ENCODE measurements around the gene MYO1D.
A peak's percentile ranks its signal among the peaks of the same experiment; 100 is the strongest.

Gene MYO1D

DNA sequence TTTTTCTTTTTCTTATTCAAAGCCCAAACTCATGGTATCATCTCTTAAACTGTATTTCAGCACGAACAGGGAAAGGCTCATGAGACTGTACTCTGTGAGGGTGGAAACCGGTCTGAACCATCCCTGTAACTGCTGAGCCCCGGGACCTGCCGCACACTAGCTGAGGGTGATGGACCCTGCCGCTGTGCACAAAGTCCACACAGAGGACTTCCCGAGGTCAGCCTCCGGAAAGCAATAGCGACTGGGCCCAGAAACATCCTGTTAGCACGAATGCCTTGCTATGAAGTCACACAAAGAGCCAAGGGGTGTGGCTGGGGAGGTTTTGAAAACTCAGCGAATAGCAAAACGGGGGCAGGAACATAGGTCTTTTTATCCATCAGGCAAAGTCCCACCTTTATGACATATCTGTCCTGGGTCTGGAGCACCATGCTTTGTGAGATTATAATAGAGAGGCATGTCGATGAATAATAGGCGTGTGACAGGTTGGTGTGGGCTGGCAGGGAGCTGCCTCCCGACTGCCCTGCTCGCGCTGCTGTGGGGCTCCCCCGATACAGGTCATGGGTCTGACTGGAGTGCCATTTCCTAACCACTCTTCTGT lies 356.7 kb downstream of the MYO1D start:
- DNase-seq, result peak; percentile 50

DNA sequence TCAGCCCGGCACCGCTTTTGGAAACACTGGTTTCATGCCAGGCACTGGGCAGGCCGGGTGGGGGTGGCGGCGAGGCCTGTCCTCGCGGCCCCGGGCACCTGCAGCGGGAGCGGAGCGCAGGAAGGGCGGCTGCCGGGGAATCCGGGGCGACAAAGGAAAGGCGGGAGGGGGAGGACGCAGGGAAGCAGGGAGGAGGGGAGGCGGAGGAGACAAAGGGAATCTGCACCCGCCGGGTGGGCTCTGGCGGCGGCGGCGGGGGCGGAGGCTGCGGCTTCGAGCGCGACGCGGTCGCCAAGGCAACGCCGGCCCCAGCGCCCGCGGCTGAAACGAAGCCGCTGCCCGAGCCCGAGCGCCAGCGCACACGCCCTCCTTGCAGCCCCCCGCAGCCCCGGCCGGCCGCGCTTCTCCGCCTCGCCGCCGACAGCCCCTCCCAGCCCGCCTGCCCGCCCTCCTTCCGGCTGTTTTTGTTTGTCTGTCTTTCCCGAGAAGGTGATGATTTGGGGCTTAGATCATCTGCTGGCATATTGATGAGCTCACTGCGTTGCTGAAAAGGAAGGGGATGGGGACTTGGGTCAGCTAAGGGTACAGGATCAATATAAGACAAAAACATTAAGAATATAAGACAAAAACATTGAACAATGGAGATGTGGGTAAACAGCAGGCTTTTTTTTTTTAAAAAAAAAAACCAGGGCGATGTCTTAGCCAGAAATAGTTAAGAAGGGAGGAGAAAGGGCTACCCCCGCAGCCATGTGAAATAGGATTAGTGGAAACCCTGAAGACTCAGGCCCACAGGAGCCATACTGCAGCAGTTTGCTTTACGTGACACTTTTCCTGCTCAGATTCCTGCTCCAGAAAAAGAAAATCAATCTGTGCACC lies 357.5 kb downstream of the MYO1D start:
- peak; percentile 64 for DNase-seq

DNA sequence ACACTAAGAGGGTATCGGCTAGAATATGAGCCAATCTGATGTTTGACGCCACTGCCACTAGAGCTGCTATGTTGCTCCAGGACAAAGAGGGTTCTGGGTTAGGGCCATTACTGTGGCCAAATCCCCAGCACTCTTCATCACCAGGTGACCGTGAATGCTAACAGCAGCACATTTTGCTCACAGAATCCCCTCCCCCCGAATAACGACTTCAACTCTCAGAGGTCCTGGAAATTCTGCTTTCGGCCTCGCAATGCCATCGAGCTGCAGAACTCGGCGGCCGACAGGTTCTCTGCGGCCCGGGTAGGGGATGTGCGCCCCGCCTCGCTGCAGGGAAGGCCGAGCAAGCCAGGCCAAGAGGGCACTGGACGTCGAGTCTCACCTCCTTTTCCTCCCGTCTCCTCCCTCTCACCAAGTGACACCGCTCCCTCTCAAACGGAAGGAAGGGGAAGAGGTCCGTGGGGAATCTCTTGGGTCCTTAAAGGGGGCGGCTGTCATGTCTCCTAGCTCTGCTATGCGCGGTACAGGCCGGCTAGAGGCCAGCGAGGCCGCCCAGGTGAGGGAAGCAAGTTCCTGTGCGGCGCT lies 358.2 kb downstream of the MYO1D start:
- DNase-seq, result no peak

DNA sequence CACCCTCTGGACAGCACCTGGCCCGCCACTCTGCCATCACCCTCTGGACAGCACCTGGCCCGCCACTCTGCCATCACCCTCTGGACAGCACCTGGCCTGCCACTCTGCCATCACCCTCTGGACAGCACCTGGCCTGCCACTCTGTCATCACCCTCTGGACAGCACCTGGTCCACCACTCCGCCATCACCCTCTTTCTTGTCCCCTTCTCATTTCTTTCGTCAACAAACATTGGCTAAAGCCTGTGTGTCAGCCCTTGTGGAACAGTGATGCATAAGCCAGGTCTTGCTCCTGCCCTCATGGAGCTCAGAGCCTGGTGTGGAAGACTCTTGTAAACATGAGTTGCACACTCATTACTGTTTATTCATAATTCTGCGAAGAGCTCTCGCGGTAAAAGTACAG lies 358.9 kb downstream of the MYO1D start:
- no peak for DNase-seq

DNA sequence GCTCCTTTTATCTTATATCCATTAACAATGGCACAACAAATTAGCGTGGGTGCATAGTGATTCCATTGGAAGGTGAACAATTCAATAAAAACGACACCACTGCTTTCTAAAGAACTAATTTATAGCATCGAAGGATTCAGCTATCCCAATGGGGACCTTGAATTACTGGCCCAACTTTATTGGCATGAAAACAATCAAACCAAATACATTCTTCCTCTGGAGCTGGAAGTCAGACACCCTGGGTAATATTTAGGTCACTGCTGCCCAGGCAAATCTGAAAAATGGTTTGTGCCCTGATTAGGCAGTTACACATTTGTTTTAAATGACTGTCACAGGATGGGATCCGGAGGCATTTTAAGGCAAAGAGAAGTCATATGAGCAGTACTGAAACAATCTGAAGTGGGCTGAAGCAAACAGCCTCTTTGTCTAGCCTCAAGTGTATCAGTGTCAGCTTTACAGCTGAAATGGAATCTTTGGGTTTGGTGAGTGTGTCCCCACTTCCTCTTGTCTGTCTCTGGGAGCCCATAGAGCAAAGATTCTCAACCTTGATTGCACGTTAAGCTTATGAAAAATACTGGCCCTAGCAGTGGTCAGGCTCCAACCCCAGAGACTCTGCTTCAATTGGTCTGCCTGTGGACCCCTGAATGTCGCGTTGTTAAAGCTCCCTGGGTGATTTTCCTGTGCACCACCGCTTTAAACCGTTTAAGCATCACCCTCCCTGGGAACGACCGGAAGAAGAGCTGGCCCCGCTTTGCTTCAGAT lies 359.8 kb downstream of the MYO1D start:
- no peak for DNase-seq

DNA sequence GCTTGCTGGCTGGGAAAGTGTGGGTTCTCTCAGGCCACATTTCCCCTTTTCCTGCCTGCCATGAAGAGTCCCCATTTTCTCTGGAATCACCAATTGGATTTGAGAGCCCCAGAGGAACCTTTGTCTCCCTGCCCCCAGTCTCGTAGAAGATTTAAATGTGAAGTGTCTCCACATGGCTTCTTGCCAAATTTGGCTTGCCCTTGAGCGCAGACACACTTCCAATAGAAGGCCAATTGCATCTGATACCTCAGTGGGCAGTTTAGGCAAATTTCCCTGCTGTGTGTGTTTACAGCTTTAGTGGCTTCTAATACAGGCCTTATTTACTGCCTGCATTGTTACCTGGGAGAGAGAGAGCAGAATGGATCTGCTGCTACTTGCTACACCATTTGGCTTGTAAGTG lies 360.5 kb downstream of the MYO1D start:
- DNase-seq, result no peak

DNA sequence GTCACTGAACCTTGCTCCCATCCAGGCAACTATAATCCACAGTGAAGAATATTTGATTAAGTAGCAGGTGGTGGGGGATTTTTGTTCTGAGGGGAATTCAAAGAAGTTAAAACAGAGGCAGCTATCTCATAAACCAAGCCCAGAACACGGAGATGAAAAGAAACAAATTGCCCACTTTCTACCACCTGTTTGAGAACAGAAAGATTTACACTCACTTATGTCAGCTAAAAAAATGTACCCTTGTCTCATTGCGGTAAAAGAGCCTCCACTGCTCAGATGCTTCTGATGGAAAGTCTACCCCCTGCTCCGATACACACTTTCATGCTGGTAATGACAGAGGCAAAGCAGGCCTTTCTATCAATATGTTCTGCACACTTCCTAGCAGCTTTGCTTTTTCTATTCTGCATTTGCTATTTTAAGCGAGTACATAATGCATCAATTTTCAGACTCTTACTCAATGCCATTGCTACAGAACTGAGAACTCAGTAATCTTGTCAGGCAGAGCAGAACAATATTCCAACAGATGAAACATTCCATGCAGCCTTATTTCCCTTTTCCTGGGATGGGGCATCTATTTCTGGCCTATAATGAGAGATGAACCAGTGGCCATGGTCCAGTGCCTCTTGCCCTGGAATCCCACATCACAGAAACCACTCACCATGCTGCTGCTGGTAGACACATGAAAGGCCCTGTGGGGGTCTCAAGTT lies 361.1 kb downstream of the MYO1D start:
- no peak for DNase-seq

DNA sequence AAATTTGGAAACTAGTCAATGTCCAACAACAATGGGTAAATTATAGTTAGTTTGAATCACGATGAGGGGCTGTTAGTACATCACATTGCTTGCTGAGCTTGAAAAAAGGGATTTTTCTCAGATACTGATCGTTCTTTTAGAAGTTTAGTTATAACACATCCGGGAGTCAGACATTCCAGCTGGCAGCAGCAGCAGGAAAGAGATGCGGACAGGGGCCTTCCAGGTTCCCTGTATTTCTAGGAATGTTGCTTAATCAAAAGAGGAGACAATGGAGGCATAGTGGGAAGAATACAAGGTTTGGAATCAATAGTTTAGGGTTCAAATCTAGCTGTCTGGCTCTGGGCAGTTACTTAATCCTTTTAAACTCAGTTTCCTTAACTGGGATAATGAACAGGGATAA lies 362.3 kb downstream of the MYO1D start:
- DNase-seq, result no peak

DNA sequence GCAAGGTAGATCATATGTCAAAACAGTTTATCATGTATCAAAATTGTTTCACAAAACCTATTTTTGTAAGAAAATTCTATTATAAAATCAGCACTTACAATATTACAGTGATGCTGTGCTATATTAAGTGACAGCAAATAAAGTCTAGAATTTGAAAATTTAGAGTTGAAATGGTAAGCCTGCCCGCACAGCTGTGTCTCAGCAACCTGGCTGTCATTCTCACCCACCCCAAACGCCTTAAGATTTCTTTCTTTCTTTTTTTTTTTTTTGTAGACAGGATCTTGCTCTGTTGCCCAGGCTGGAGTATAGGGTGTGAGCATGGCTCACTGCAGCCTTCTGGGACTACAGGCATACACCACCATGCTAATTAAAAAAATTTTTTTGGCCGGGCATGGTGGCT lies 363.3 kb downstream of the MYO1D start:
- no peak for DNase-seq

DNA sequence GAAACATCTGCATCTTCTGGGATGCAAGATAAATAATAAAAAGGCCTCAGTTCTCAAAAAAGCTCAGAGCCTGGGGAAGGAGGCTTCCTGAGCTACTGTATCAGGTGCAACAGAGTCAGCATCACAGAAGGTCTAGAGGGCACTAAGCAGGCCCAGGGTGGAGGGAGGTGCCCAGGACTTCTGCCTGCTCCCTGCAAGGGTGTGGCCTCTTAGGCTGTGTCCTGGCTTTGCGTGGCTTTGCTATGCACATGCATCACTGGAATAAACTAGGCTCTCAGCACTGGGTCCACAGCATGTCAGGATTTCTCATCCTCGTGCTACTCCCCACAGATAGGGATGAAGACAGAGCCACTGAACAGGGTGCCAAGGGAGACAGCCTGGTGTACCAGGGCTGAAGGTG lies 364.6 kb downstream of the MYO1D start:
- DNase-seq, result no peak

DNA sequence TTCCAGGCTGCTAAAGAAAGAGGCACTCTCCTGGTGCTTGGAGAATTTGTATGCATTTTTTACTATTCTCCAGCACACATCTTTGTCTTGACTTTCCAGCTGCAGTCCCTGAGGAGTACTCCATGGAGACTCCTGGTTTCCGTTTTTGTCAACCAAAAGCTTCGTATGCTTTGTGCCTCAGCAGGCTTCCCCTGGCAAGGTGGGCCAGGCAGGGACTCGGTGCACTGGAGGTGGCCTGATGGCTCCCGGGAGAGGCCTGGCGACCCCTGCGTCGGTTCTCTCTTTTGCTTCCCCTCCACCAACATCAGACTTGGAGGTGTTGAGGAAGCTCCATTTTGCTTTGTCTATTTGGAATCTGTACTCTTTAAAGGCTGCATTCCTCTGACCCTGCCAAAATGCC lies 366.5 kb downstream of the MYO1D start:
- DNase-seq, result no peak

DNA sequence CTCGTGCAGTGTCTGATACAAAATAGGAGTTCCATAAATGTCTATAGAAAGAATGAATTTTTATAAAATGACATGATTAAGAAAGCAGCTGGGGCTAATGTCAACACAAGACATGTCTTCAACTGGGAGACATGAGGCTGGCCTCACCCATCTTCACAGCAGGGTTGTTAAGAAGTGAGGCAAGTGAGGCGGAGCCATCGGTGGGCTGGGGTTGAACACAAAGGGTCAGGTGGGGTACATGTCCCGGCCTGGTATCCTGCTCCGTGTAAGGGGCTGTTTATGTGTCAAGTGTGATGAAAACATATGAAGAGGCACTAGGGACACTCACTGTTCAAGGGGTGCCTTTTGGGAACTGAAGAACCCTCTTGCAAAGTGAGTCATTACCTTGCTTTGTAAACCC lies 368.0 kb downstream of the MYO1D start:
- DNase-seq, result no peak

DNA sequence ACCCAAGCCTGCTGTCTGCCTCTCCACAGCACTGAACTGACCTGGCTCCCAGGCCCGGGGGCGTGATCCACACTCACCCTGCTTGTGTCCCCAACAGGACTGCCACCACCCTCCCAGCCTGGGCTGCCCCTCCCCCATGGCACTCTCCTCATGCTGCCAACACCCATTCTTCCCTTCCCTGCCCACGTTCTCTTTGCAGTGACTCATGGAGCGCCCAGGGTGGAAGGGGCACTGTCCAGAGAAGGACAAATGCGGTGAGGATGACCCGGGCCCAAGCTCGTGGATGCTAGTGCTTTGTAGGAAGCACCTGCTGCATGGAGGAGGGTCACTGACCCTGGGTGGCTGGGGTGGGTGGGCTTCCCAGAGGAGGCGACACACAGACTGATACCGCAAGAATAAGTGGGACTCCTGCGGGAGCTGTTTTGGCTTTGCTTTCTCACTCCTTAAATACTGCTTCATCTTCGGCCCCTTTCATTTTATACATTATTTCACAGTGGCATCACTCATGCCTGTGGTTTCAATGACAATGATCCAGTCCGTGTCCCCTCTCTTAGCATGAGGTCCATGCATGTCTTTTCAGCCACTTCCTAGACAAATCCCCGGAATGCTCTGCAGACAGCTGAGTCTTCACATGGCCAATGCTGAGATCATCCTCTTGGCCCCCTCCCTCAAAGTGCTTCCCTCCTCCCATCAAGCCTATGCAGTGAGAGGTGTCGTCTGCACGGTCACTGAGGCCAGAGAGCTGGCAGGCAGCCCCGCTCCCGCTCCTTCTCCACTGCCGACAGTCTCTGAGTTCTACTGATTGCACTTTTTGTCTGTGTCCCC lies 372.5 kb downstream of the MYO1D start:
- DNase-seq, result no peak

DNA sequence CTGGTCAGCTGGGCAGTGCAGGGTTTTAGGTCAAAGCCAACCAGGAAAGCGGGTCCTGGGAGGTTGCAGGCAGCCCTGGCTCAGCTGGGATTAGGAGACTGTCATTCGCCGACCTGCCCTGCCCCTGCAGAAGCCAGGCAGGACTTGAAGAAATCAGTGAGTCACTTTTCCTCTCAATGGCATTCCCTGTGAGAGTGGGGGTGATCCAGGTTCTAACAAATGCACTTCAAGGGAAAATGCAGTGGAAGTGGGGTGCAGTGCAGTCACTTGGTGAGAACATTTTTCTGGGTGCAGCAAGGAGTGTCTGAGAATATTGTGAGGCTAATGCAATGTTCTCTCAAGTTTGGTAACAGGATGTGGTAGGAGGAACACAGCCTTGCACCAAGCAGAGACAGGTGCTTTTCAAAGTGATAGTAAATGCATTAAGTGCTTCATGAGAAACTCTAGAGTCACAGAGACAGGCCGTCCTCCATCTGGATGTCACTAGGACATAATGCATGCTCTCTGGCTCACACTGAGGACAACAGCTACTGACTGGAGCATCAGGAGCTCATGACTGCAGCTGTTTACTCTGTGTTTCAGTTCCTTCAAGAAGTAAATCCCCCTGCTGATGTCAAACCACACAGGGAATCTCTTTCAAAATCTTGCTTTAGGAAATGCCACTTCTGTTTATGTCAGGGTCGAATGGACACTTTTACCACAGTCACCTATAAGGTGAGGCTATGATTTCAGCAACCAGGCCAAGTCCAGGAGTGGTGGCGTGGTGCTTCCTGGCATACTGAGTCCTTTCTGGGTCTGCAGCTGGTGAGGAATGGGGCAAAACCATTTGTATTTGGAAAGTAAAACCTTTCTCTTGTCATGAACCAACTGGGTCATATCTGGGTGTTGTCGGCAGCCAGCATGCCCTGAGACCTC lies 373.4 kb downstream of the MYO1D start:
- DNase-seq, result no peak

DNA sequence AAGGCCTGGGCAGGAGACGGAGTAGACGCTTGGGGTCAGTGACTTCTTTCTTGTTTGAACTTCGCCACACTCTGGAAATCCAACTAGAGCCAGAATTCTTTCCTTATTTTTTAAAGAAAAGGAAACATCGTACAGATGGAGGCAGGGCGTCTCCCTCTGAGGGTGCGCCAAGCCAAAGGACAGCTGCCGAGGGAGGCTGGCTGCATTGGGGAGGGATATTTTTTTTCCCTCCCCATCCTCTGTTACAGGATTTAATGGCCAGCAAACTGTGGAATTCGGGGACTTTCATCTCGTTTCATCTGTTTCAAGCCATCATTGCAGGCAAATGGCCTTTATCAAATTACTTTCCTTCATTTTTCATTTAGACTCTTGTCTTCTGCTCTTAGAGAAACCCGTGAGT lies 374.2 kb downstream of the MYO1D start:
- DNase-seq, result no peak

DNA sequence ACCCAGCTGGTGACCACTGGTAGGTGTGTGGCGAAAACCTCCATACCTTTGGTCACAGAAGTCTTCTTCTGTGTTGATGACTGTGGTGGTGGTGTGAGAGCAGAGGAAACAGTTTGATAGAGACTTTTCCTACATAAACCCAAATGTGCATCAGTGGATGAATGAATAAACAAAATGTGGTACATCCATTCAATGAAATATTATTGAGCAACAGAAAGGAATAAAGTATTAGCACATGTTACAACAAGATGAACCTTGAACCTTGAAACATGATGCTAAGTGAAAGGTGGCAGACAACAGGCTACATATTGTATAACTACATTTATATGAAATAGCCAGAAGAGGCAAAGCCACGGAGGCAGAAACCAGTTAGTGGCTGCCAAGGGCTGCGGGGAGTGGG lies 374.9 kb downstream of the MYO1D start:
- no peak for DNase-seq

DNA sequence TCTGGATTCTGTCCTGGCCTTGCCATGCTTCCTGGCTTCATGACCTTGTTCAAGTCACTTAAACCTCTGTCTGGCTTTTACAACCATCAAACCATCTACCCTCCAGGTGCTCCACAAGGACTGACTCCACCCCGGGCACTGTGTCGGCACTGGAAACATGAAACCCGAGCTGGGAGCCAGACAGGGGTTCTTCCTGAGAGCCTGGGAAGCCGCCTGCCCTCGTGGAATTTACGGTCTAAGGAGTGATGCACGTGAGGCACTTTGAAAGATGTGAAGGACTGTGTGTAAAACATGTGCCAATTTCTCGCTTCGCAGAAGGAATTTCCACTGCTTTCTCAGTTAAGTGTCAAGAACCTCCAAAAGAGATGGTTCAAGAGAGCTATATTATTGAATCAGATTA lies 378.5 kb downstream of the MYO1D start:
- DNase-seq, result no peak

DNA sequence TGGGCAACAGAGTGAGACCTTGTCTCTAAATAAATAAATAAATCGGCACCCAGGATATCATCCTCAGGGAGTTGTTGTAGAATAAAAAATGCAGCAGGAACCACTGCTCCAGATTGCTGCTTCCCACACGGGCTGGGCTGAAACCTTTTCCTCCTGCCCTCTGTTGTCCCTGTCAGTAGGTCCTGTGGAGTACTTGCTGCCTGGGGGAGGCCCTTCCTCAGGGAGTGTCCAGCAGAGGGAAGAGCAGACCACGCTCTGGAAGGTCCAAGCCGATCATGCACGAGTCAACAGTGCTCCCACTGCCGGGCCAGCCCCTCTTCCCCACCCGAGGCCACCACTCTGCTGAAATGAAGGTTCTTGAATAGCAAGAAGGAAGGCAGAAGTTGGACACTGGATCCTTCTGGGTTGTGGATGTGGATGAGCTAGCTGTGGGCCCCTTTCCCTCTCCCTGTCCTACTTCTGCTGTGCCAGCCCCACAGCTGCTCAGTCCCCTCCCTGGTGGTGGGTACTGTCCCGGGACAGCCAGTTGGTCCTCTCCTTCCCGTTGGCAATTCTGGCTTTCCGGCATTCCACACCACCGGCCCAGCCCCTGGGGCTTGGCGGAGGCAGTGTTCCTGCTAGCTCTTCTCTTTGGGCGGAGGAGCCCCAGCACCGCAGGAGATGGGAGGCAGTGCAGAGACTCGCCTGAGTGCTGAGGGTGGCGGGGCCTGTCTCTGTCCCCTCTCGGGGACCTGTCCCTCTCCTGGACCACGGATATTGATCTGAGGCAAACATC lies 379.3 kb downstream of the MYO1D start:
- no peak for DNase-seq

DNA sequence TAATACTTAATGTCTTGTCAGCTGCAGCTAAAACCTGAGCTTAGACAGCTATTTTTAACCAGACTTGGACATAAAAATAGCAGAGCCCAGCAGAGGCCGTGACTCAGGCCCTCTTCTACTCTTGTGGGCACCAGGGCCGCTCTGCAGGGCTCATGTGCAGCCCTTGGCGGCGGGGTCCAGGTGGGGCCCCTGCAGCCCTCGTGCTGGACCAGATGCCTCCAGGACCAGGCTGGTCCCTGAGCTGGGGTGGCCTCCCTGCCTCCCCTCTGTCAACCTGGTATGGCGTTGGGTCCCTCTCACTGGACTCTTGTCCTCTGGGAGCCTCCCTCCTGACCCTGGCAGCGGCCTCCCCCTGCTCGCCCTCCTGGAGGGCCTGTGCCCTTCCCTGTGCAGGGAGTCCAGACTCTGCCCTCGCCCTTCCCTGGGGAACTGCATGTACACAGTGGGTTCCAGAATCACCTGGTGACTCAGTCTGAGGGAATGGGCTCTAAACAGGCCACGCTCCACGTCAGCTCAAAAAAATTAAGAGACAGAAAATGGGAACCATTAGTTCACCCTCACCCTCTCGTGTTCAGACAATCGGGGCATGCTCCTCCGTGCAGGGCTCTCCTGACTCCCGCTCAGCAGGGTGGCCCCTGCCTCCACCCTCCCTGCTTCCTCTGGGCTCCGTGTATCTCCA lies 380.4 kb downstream of the MYO1D start:
- DNase-seq, result no peak
